Aortic smooth muscle cell (primary cell): ENCODE measurements around the gene CD3E. TPM values are rescaled to one million over a fixed set of nuclear protein-coding genes. Genes with fewer than 3 reads are reported as not detected.

ENCODE experiments used
- total RNA-seq: library from RNA; depleted of rRNA; stranded (reverse); fragments of >200 nt; gene quantifications from 2 replicates; pipeline ENCODE4 v1.2.3, GENCODE V29; 2014

The CD3E gene
- not detected in 2 replicates for total RNA-seq

GRCh38 chr11:118304568-118305248, at the start of gene CD3E:
Gene CD3E (plus strand): TSS chr11:118304730. CDS start chr11:118304953, 223 bp downstream.

GRCh38 chr11:118263695-118264568, 40.6 kb upstream of the CD3E start, which contains the start of gene MPZL2:
Gene MPZL2 (minus strand): TSS chr11:118264297. CDS start chr11:118264153, 144 bp downstream.

GRCh38 chr11:118342503-118343161, 38.1 kb downstream of the CD3E start, which contains the start of gene CD3D:
Gene CD3D (minus strand): TSS chr11:118342705. CDS start chr11:118342607, 98 bp downstream.

GRCh38 chr11:118343981-118344515, 39.5 kb downstream of the CD3E start, which contains the start of gene CD3G:
Gene CD3G (plus strand): TSS chr11:118344344. CDS start chr11:118344424, 80 bp downstream.

GRCh38 chr11:118359295-118359958, 54.9 kb downstream of the CD3E start, which contains the start of gene UBE4A:
Gene UBE4A (plus strand): TSS chr11:118359600. CDS start chr11:118365081, 5,481 bp downstream.

Other genes with a start within 250 kb of the CD3E start
- under 0.01 TPM in 1 of 2 replicates, not detected in the other for gene TMPRSS4, start 227.7 kb upstream of the CD3E start, total RNA-seq
- gene SMIM35, start 217.8 kb upstream of the CD3E start, total RNA-seq: not detected in 2 replicates
- not detected in 2 replicates for gene SCN4B, start 151.9 kb upstream of the CD3E start, total RNA-seq
- gene SCN2B, start 128.1 kb upstream of the CD3E start, total RNA-seq: not detected in 2 replicates
- not detected in 2 replicates for gene JAML, start 79.7 kb upstream of the CD3E start, total RNA-seq
- gene MPZL3, start 52.4 kb upstream of the CD3E start, total RNA-seq: 0.19 and 0.66 TPM in 2 replicates
- gene MPZL2, start 40.4 kb upstream of the CD3E start, total RNA-seq: 0.56 and 2.0 TPM in 2 replicates
- gene CD3D, start 38.0 kb downstream of the CD3E start, total RNA-seq: not detected in 2 replicates
- gene CD3G, start 39.6 kb downstream of the CD3E start, total RNA-seq: not detected in 2 replicates
- gene UBE4A, start 54.9 kb downstream of the CD3E start, total RNA-seq: 40.4 and 45.0 TPM in 2 replicates
- gene ATP5MG, start 96.9 kb downstream of the CD3E start, total RNA-seq: 107 and 135 TPM in 2 replicates
- 18.4 and 32.8 TPM in 2 replicates for gene KMT2A, start 131.8 kb downstream of the CD3E start, total RNA-seq
- gene TTC36, start 222.7 kb downstream of the CD3E start, total RNA-seq: 0.26 and 0.37 TPM in 2 replicates
- gene TMEM25, start 226.5 kb downstream of the CD3E start, total RNA-seq: 4.6 and 8.0 TPM in 2 replicates